ENCODE results near the gene SKA1.
"Not testable (repeated sequence)": the region's sequence is repeated elsewhere in the genome, so short reads cannot be mapped to it uniquely, and the experiment has no call there.

SKA1 gene

GRCh38 chr18:50432915-50433314 lies 58.1 kb downstream of the SKA1 start:
- DNase-seq: no peak

- not testable (repeated sequence) for DNase-seq
Observed at GRCh38 chr18:50436742-50437141, 61.9 kb downstream of the SKA1 start.

- no peak for DNase-seq
Observed at GRCh38 chr18:50439460-50440015, 64.7 kb downstream of the SKA1 start.

GRCh38 chr18:50441016-50441415 lies 66.2 kb downstream of the SKA1 start:
- DNase-seq: no peak

GRCh38 chr18:50441501-50441900 lies 66.7 kb downstream of the SKA1 start:
- no peak for DNase-seq

All from CD4-positive, alpha-beta T cell treated with Interleukin-4 for 4 hours (primary cell).